Endothelial cell of umbilical vein (primary cell): ENCODE data around the gene MAS1L. TPM values are rescaled to one million over a fixed set of nuclear protein-coding genes. Genes with fewer than 3 reads are reported as not detected.

ENCODE experiments used
- BruUV-seq: library from RNA; stranded (reverse); fragments of 400-500 nt; replicated peaks from 2 replicates; lab custom pipeline; 2021; lab: Mats Ljungman, UMichigan
- CTCF ChIA-PET: fragments of 300-600, 350-600 bp; sonication (Branson Sonifier 250); formaldehyde crosslinking; loops from one replicate; lab custom pipeline; 2021; ENCODE audit warnings: antibody characterized with exemption, inconsistent platforms; lab: Charles Lee
- POLR2A ChIA-PET: fragments of 300-600, 350-600 bp; sonication (Branson Sonifier 250); formaldehyde crosslinking; loops from one replicate; lab custom pipeline; 2021; ENCODE audit warnings: antibody characterized with exemption, inconsistent platforms; lab: Charles Lee
- DNase-seq: peaks from one replicate; pipeline ENCODE4 v3.0.0-alpha.2; 2011; ENCODE audit warnings: low read depth, low spot score
- FAIRE-seq: peaks from 2 replicates; lab custom pipeline; 2011; peaks lifted over from hg19 to GRCh38; lab: Jason Lieb, UNC
- H2AFZ ChIP-seq: 2 replicates; pipeline ENCODE4 v1.6.0; 2012; ENCODE audit warnings: low read depth, low read length, control low read depth, inconsistent platforms
- H3K27ac ChIP-seq: 2 replicates; pipeline ENCODE4 v1.5.1; 2011; ENCODE audit warnings: low read depth, mild to moderate bottlenecking, control low read depth, low read length, moderate library complexity; ENCODE audit not compliant: insufficient read depth
- H3K27me3 ChIP-seq, 2 experiments: 2 replicates each; pipeline versions ENCODE4 v1.6.0 to v1.6.1; 2011; ENCODE audit warnings: low read length in 2 of 2, mixed read lengths in 1 of 2; ENCODE audit not compliant: control insufficient read depth in 2 of 2, insufficient read depth in 2 of 2
- H3K36me3 ChIP-seq, 2 experiments: 2 replicates in 1 of 2; 3 replicates in 1 of 2; pipeline ENCODE4 v1.5.1; 2011; ENCODE audit warnings: low read length in 2 of 2, mild to moderate bottlenecking in 1 of 2, moderate library complexity in 1 of 2; ENCODE audit not compliant: control insufficient read depth in 2 of 2, insufficient read depth in 2 of 2; ENCODE audit errors: extremely low read depth in 1 of 2
- H3K4me1 ChIP-seq: 3 replicates; pipeline ENCODE4 v1.5.1; 2011; ENCODE audit warnings: mild to moderate bottlenecking, low read length; ENCODE audit not compliant: control insufficient read depth, insufficient read depth; ENCODE audit errors: extremely low read depth
- H3K4me2 ChIP-seq: 2 replicates; pipeline ENCODE4 v1.6.1; 2011; ENCODE audit warnings: low read length, control low read depth, mixed read lengths; ENCODE audit not compliant: insufficient read depth
- H3K4me3 ChIP-seq, 3 experiments: fragments of 200-600 bp in 1 of 3; sonication (generic), shearing (Covaris generic) in 1 of 3; replicated peaks in 1 of 3; 2 replicates each; pipeline ENCODE4 v1.5.1; 2011 to 2016; ENCODE audit warnings: control low read depth in 3 of 3, low read length in 3 of 3, mild to moderate bottlenecking in 2 of 3, inconsistent platforms in 1 of 3, low read depth in 1 of 3, moderate library complexity in 1 of 3; ENCODE audit not compliant: insufficient read depth in 1 of 3
- H3K79me2 ChIP-seq: 2 replicates; pipeline ENCODE4 v1.6.0; 2012; ENCODE audit warnings: low read length, inconsistent platforms; ENCODE audit not compliant: control insufficient read depth, insufficient read depth
- H3K9ac ChIP-seq: replicated peaks from 2 replicates; pipeline ENCODE3; 2011; ENCODE audit warnings: low read length, control low read depth; ENCODE audit not compliant: insufficient read depth; ENCODE audit errors: extremely low read depth
- H3K9me1 ChIP-seq: replicated peaks from 3 replicates; pipeline ENCODE4 v1.6.0; 2011; ENCODE audit warnings: mild to moderate bottlenecking, low read length; ENCODE audit not compliant: control insufficient read depth, insufficient read depth; ENCODE audit errors: extremely low read depth
- H3K9me3 ChIP-seq: replicated peaks from 2 replicates; pipeline ENCODE4 v1.5.1; 2012; ENCODE audit warnings: low read length, inconsistent platforms; ENCODE audit not compliant: control insufficient read depth, insufficient read depth
- H4K20me1 ChIP-seq: replicated peaks from 2 replicates; pipeline ENCODE3; 2011; ENCODE audit warnings: mild to moderate bottlenecking, low read length; ENCODE audit not compliant: control insufficient read depth, insufficient read depth; ENCODE audit errors: extremely low read depth
- FOS ChIP-seq: IDR thresholded peaks from 2 replicates; pipeline ENCODE4 v1.6.1; 2011; ENCODE audit warnings: mild to moderate bottlenecking, low read length, moderate library complexity, borderline replicate concordance; ENCODE audit not compliant: insufficient read depth
- GATA2 ChIP-seq: IDR thresholded peaks from 2 replicates; pipeline ENCODE4 v1.7.0; 2011; ENCODE audit warnings: low read depth, mild to moderate bottlenecking, moderate library complexity, mixed read lengths, low read length; ENCODE audit not compliant: insufficient read length, insufficient read depth
- JUN ChIP-seq: IDR thresholded peaks from 2 replicates; pipeline ENCODE4 v1.6.1; 2011; ENCODE audit warnings: borderline replicate concordance, low read depth; ENCODE audit not compliant: insufficient read length, insufficient read depth
- MYC ChIP-seq: IDR thresholded peaks from one replicate; pipeline ENCODE4 v1.6.1; 2011; ENCODE audit warnings: mild to moderate bottlenecking, low read depth, low read length
- POLR2A ChIP-seq: IDR thresholded peaks from 2 replicates; pipeline ENCODE4 v1.6.1; 2012; ENCODE audit warnings: low read depth, mild to moderate bottlenecking, control low read depth, low read length
- POLR2AphosphoS5 ChIP-seq: IDR thresholded peaks from 2 replicates; pipeline ENCODE4 v1.6.1; 2012; ENCODE audit warnings: low read depth, mild to moderate bottlenecking, control low read depth, low read length, moderate library complexity; ENCODE audit not compliant: insufficient read depth
- dilution Hi-C: fragments of 300-500 bp; cut with MboI; formaldehyde crosslinking; loops from one replicate; pipeline ENCODE4 v1.15.0; 2019; ENCODE audit warnings: low sequenced_read_pairs; ENCODE audit not compliant: extremely low pct_ligation_motif_present
- intact Hi-C: fragments of 100-400 bp; cut with micrococcal nuclease; formaldehyde crosslinking; loops from one replicate; pipeline ENCODE4 v1.10.0; 2022
- polyA plus RNA-seq, 4 experiments: library from polyadenylated mRNA; depleted of rRNA in 3 of 4; stranded (reverse) in 3 of 4; unstranded in 1 of 4; fragments of >200 nt; gene quantifications; 2 replicates each; pipeline versions ENCODE4 v1.2.1 to v1.2.3, GENCODE V29; 2011 to 2012; ENCODE audit warnings: missing spikeins in 1 of 4
- total RNA-seq: library from RNA; stranded (reverse); gene quantifications from 2 replicates; pipeline ENCODE4 v1.2.3, GENCODE V29; 2021

Gene MAS1L
- total and polyA plus RNA-seq, 2 donors (not counting 3 experiments of a cell fraction or from before 2014, with no cell fraction given): not detected

DNA sequence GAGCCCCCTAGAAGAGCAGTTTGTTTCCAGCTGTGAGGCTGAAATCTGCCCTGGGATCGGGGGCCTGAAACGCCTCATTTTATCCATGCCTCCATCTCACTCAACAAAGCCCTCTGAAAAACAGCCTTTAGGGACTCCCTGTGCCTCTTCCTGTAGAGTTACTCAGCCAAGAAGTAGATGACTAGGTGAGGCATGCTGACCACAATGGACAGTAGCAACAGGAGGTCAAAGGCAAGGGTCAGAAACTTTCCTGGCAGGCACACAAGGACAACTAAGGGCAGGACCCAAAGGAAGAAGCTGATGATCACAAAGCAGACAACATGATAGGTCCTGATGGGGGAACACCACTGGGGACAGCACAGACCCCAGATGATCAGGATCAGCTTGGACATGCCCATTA is 12.8 kb downstream of the MAS1L start:
- Histone ChIP-seq H3K4me3 (no peak overlapping the region), H4K20me1 (no peaks in the 10 kb centered on the region), H3K9me1 (no peaks in the 10 kb centered on the region), H3K79me2 (no peaks in the 10 kb centered on the region), H3K9me3 (no peaks in the 10 kb centered on the region), H3K4me2 (no peak overlapping the region), H2AFZ (no peak overlapping the region), H3K9ac (no peak overlapping the region), H3K27ac (no peak overlapping the region), H3K27me3 (no peaks in the 10 kb centered on the region), H3K36me3 (no peaks in the 10 kb centered on the region), H3K4me1 (no peaks in the 10 kb centered on the region)
- BruUV-seq: no TSS peak
- CTCF ChIA-PET: no interaction called here
- FAIRE-seq (no peak), DNase-seq (no peak)
- intact Hi-C loops: no loop called here
- POLR2A ChIA-PET: no interaction called here
- dilution Hi-C loops: no loop called here
- peak; percentile 15 for TF ChIP-seq FOS
- TF ChIP-seq POLR2A: no peak
- TF ChIP-seq GATA2: no peak
- TF ChIP-seq POLR2AphosphoS5: no peak
- TF ChIP-seq JUN: no peak
- no peak for TF ChIP-seq MYC

DNA sequence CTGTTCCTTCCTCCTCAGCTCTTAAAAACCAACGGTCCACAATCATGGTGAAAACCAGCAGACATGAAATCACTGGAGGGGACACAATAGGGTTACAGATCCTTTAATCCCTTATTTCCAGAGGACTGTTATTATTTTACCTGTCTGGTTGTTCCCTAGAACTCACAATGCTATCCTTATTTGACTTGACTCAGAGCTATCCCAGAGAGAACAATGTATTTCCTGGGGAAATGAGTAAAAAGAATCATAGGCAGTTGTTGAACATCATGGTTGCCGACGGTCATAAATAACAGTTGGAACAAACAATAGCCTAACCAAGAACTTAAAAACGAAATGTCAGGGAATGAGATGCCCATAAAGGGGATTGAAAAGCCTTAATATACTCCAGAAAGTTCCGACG is 21.5 kb downstream of the MAS1L start:
- Histone ChIP-seq H3K36me3 (no peaks in the 10 kb centered on the region), H2AFZ (no peak overlapping the region), H4K20me1 (no peaks in the 10 kb centered on the region), H3K4me1 (no peaks in the 10 kb centered on the region), H3K9ac (no peak overlapping the region), H3K9me1 (no peaks in the 10 kb centered on the region), H3K27ac (no peak overlapping the region), H3K9me3 (no peaks in the 10 kb centered on the region), H3K4me2 (no peak overlapping the region), H3K4me3 (no peak overlapping the region), H3K27me3 (no peaks in the 10 kb centered on the region), H3K79me2 (no peaks in the 10 kb centered on the region)
- ChIA-PET CTCF (no interaction called here), POLR2A (no interaction called here)
- FAIRE-seq (peak; percentile 26), DNase-seq (peak; percentile 20)
- intact Hi-C loops (no loop called here), dilution Hi-C loops (no loop called here)
- peak; percentile 52 for TF ChIP-seq FOS
- TF ChIP-seq GATA2: peak; percentile 22
- TF ChIP-seq JUN: no peak
- TF ChIP-seq POLR2AphosphoS5: no peak
- BruUV-seq: no TSS peak
